Measurements from ENCODE around the gene LRMDA.

DNA sequence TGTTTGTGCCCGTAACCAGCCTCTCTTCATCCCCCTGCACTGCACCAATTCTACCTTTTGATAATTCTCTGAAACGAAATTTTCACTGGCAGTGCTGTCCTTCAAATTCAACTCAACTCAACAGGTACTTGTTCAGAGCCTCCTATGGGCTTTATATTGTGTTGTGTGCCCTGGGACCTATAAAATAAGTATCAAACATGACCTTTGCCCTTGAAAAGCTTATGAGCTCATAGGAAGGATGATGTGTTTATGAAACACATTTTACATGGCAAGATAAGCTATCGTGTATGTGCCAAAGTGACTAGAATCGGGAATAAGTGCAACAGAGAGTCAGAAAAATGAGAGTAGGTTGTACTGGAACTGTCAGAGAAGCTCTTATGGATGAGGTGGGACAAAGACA, 923.5 kb downstream of the LRMDA start:
- TF ChIP-seq, protein P1, sequence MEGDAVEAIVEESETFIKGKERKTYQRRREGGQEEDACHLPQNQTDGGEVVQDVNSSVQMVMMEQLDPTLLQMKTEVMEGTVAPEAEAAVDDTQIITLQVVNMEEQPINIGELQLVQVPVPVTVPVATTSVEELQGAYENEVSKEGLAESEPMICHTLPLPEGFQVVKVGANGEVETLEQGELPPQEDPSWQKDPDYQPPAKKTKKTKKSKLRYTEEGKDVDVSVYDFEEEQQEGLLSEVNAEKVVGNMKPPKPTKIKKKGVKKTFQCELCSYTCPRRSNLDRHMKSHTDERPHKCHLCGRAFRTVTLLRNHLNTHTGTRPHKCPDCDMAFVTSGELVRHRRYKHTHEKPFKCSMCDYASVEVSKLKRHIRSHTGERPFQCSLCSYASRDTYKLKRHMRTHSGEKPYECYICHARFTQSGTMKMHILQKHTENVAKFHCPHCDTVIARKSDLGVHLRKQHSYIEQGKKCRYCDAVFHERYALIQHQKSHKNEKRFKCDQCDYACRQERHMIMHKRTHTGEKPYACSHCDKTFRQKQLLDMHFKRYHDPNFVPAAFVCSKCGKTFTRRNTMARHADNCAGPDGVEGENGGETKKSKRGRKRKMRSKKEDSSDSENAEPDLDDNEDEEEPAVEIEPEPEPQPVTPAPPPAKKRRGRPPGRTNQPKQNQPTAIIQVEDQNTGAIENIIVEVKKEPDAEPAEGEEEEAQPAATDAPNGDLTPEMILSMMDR (IDR thresholded peaks at IDR 0.05): no peak
- no peak for TF ChIP-seq HOXA7 (CRISPR knock-in tag; IDR thresholded peaks at IDR 0.05)
- no peak for TF ChIP-seq CBX8 (IDR thresholded peaks at IDR 0.05)
- no peak for TF ChIP-seq RFX5 (IDR thresholded peaks at IDR 0.05)
- no peak for TF ChIP-seq JUNB (IDR thresholded peaks at IDR 0.05)
- no peak for TF ChIP-seq POLR2A (IDR thresholded peaks at IDR 0.05; ENCODE audit: low read length)
- TF ChIP-seq USF2 (IDR thresholded peaks at IDR 0.05): no peak
- no peak for TF ChIP-seq JUN (IDR thresholded peaks at IDR 0.05)
- TF ChIP-seq ESRRA (IDR thresholded peaks at IDR 0.05; ENCODE audit: borderline replicate concordance, low read length): no peak
- TF ChIP-seq MAZ (IDR thresholded peaks at IDR 0.05; ENCODE audit: borderline replicate concordance, low read depth, low read length): no peak
- no peak for TF ChIP-seq FOXS1 (CRISPR knock-in tag; IDR thresholded peaks at IDR 0.05)
- TF ChIP-seq, protein P2, sequence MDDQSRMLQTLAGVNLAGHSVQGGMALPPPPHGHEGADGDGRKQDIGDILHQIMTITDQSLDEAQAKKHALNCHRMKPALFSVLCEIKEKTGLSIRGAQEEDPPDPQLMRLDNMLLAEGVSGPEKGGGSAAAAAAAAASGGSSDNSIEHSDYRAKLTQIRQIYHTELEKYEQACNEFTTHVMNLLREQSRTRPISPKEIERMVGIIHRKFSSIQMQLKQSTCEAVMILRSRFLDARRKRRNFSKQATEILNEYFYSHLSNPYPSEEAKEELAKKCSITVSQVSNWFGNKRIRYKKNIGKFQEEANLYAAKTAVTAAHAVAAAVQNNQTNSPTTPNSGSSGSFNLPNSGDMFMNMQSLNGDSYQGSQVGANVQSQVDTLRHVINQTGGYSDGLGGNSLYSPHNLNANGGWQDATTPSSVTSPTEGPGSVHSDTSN (IDR thresholded peaks at IDR 0.05): no peak
- no peak for TF ChIP-seq RNF2 (IDR thresholded peaks at IDR 0.05; ENCODE audit: borderline replicate concordance, low read depth)
- TF ChIP-seq MYC (IDR thresholded peaks at IDR 0.05; ENCODE audit: borderline replicate concordance, low read length): no peak

Measured in A549 (cell line).